T-helper 1 cell treated with Interleukin-12 subunit alpha and Interleukin-12 subunit beta and Interleukin-4 antibody, amounts not matched to agents 30 μg/mL and 1 μg/mL, for 36 hours (primary cell): ENCODE results near the gene OASL.

Source experiments
- H3K27ac Mint-ChIP-seq: one replicate; pipeline ENCODE4 v1.8.0; 2021; ENCODE audit warnings: mild to moderate bottlenecking, mixed read lengths
- H3K27me3 Mint-ChIP-seq: one replicate; pipeline ENCODE4 v1.8.0; 2021; ENCODE audit warnings: low read depth, mixed read lengths
- H3K36me3 Mint-ChIP-seq: one replicate; pipeline ENCODE4 v1.8.0; 2021; ENCODE audit warnings: low read depth, mixed read lengths
- H3K4me1 Mint-ChIP-seq: one replicate; pipeline ENCODE4 v1.8.0; 2021; ENCODE audit warnings: low read depth, mixed read lengths
- H3K4me3 Mint-ChIP-seq: one replicate; pipeline ENCODE4 v1.8.0; 2021; ENCODE audit warnings: mild to moderate bottlenecking, moderate library complexity, mixed read lengths
- H3K9me3 Mint-ChIP-seq: one replicate; pipeline ENCODE4 v1.8.0; 2021; ENCODE audit warnings: mixed read lengths

Gene OASL

GRCh38 chr12:120979862-120980696 is 59.0 kb downstream of the OASL start:
- H3K9me3 Mint-ChIP-seq = no peaks in the 10 kb centered on the region
- H3K4me3 Mint-ChIP-seq = no peak overlapping the region
- no peaks in the 10 kb centered on the region for H3K36me3 Mint-ChIP-seq
- H3K27ac Mint-ChIP-seq = no peak overlapping the region
- peaks cover 5% of the 10 kb centered on the region for H3K27me3 Mint-ChIP-seq
- H3K4me1 Mint-ChIP-seq = no peaks in the 10 kb centered on the region

- no peaks in the 10 kb centered on the region for H3K9me3 Mint-ChIP-seq
- no peaks in the 10 kb centered on the region for H3K4me1 Mint-ChIP-seq
- H3K36me3 Mint-ChIP-seq = no peaks in the 10 kb centered on the region
- H3K27ac Mint-ChIP-seq = no peak overlapping the region
- H3K4me3 Mint-ChIP-seq = no peak overlapping the region
- H3K27me3 Mint-ChIP-seq = peaks cover 4% of the 10 kb centered on the region
Observed at GRCh38 chr12:120979220-120979861, 59.7 kb downstream of the OASL start.

GRCh38 chr12:120978296-120979219 is 60.5 kb downstream of the OASL start, which contains the start of gene HNF1A:
Gene HNF1A, plus strand, starts transcription at chr12:120978543. Its CDS starts 226 bp downstream, at chr12:120978769.
- Mint-ChIP-seq H3K9me3 (no peaks in the 10 kb centered on the region), H3K27ac (no peak within 1 kb of the TSS), H3K4me1 (no peaks in the 10 kb centered on the region), H3K36me3 (no peaks in the 10 kb centered on the region), H3K27me3 (no peaks in the 10 kb centered on the region), H3K4me3 (no peak within 1 kb of the TSS)

- no peaks in the 10 kb centered on the region for H3K36me3 Mint-ChIP-seq
- H3K27me3 Mint-ChIP-seq = no peaks in the 10 kb centered on the region
- H3K4me3 Mint-ChIP-seq = no peak overlapping the region
- H3K9me3 Mint-ChIP-seq = no peaks in the 10 kb centered on the region
- H3K4me1 Mint-ChIP-seq = peaks cover 2% of the 10 kb centered on the region
- no peak overlapping the region for H3K27ac Mint-ChIP-seq
Observed at GRCh38 chr12:120977531-120978295, 61.3 kb downstream of the OASL start.

GRCh38 chr12:120972870-120973543 is 66.0 kb downstream of the OASL start:
- H3K36me3 Mint-ChIP-seq = no peaks in the 10 kb centered on the region
- H3K27ac Mint-ChIP-seq = no peak overlapping the region
- H3K27me3 Mint-ChIP-seq = no peaks in the 10 kb centered on the region
- no peak overlapping the region for H3K4me3 Mint-ChIP-seq
- H3K9me3 Mint-ChIP-seq = no peaks in the 10 kb centered on the region
- peaks cover 8% of the 10 kb centered on the region for H3K4me1 Mint-ChIP-seq

- Mint-ChIP-seq H3K27me3 (no peaks in the 10 kb centered on the region), H3K4me3 (no peak overlapping the region), H3K36me3 (no peaks in the 10 kb centered on the region), H3K4me1 (peaks cover 8% of the 10 kb centered on the region), H3K27ac (no peak overlapping the region), H3K9me3 (no peaks in the 10 kb centered on the region)
Observed at GRCh38 chr12:120971299-120972180, 67.5 kb downstream of the OASL start.

GRCh38 chr12:120970310-120970709 is 68.7 kb downstream of the OASL start:
- H3K9me3 Mint-ChIP-seq = no peaks in the 10 kb centered on the region
- no peak overlapping the region for H3K27ac Mint-ChIP-seq
- no peaks in the 10 kb centered on the region for H3K36me3 Mint-ChIP-seq
- no peak overlapping the region for H3K4me3 Mint-ChIP-seq
- H3K4me1 Mint-ChIP-seq = peaks cover 8% of the 10 kb centered on the region
- H3K27me3 Mint-ChIP-seq = no peaks in the 10 kb centered on the region
